DMS 273 treated with DMSO at 0.1 percent for 48 hours (cell line): Measurements from ENCODE around the gene DTNBP1.
A peak's percentile ranks its signal among the peaks of the same experiment; 100 is the strongest.

ENCODE experiments used
- DNase-seq: peaks from one replicate; lab custom pipeline; 2025; lab: John Stamatoyannopoulos, UW

DTNBP1 gene

GRCh38 chr6:15515226-15515625, 147.6 kb downstream of the DTNBP1 start:
- DNase-seq: no peak

- DNase-seq: no peak
Measured at GRCh38 chr6:15513801-15514711, 148.8 kb downstream of the DTNBP1 start.

GRCh38 chr6:15513131-15513771, 149.6 kb downstream of the DTNBP1 start:
- no peak for DNase-seq

- DNase-seq: no peak
Measured at GRCh38 chr6:15512721-15513120, 150.1 kb downstream of the DTNBP1 start.

- no peak for DNase-seq
Measured at GRCh38 chr6:15512126-15512525, 150.7 kb downstream of the DTNBP1 start.

GRCh38 chr6:15511248-15512125, 151.3 kb downstream of the DTNBP1 start:
- no peak for DNase-seq

- no peak for DNase-seq
Measured at GRCh38 chr6:15510536-15511247, 152.1 kb downstream of the DTNBP1 start.

GRCh38 chr6:15510121-15510520, 152.7 kb downstream of the DTNBP1 start:
- DNase-seq: no peak

- DNase-seq: no peak
Measured at GRCh38 chr6:15509335-15509933, 153.4 kb downstream of the DTNBP1 start.

GRCh38 chr6:15508931-15509330, 153.9 kb downstream of the DTNBP1 start:
- DNase-seq: no peak

- DNase-seq: no peak
Measured at GRCh38 chr6:15508441-15508871, 154.4 kb downstream of the DTNBP1 start.

- DNase-seq: no peak
Measured at GRCh38 chr6:15507746-15508145, 155.1 kb downstream of the DTNBP1 start.

- no peak for DNase-seq
Measured at GRCh38 chr6:15507221-15507620, 155.6 kb downstream of the DTNBP1 start.

GRCh38 chr6:15506066-15506465, 156.8 kb downstream of the DTNBP1 start:
- DNase-seq: no peak

- DNase-seq: no peak
Measured at GRCh38 chr6:15505463-15505918, 157.3 kb downstream of the DTNBP1 start.

- DNase-seq: peak; percentile 54
Measured at GRCh38 chr6:15504581-15505350, 158.1 kb downstream of the DTNBP1 start.

- no peak for DNase-seq
Measured at GRCh38 chr6:15504040-15504495, 158.8 kb downstream of the DTNBP1 start.

- no peak for DNase-seq
Measured at GRCh38 chr6:15503346-15503680, 159.5 kb downstream of the DTNBP1 start.

GRCh38 chr6:15502446-15503345, 160.1 kb downstream of the DTNBP1 start:
- no peak for DNase-seq
